Measurements from ENCODE around the gene MYLK4.

- TF ChIP-seq TAF1 (IDR thresholded peaks at IDR 0.05; ENCODE audit: borderline replicate concordance, insufficient read depth, low read length) (no peak), POLR2AphosphoS5 (IDR thresholded peaks at IDR 0.05; ENCODE audit: low read depth, low read length) (no peak)
These were observed 12.2 kb downstream of the MYLK4 start for GRCh38 chr6:2738373-2738979.

All from PFSK-1 (cell line).